ENCODE measurements around the gene PLEKHF1.

Gene PLEKHF1

GRCh38 chr19:29631450-29631849, 33.8 kb upstream of the PLEKHF1 start:
- no peak for DNase-seq
- in situ Hi-C loops (cut with MboI; ENCODE audit: low pct_unique_long_range_greater_than_20kb, low sequenced_read_pairs): no loop called here

GRCh38 chr19:29634002-29634401, 31.3 kb upstream of the PLEKHF1 start:
- DNase-seq: no peak
- in situ Hi-C loops (cut with MboI; ENCODE audit: low pct_unique_long_range_greater_than_20kb, low sequenced_read_pairs): no loop called here

GRCh38 chr19:29634423-29635130, 30.7 kb upstream of the PLEKHF1 start:
- in situ Hi-C loops (cut with MboI; ENCODE audit: low pct_unique_long_range_greater_than_20kb, low sequenced_read_pairs): no loop called here
- DNase-seq: no peak

GRCh38 chr19:29635963-29636362, 29.3 kb upstream of the PLEKHF1 start:
- in situ Hi-C loops (cut with MboI; ENCODE audit: low pct_unique_long_range_greater_than_20kb, low sequenced_read_pairs): no loop called here
- no peak for DNase-seq

GRCh38 chr19:29636553-29637360, 28.5 kb upstream of the PLEKHF1 start:
- in situ Hi-C loops (cut with MboI; ENCODE audit: low pct_unique_long_range_greater_than_20kb, low sequenced_read_pairs): no loop called here
- DNase-seq: no peak

- DNase-seq: no peak
- in situ Hi-C loops (cut with MboI; ENCODE audit: low pct_unique_long_range_greater_than_20kb, low sequenced_read_pairs): no loop called here
Measured at GRCh38 chr19:29639086-29639485, 26.2 kb upstream of the PLEKHF1 start.

- in situ Hi-C loops (cut with MboI; ENCODE audit: low pct_unique_long_range_greater_than_20kb, low sequenced_read_pairs): no loop called here
- no peak for DNase-seq
Measured at GRCh38 chr19:29640231-29640630, 25.0 kb upstream of the PLEKHF1 start.

GRCh38 chr19:29641597-29641996, 23.7 kb upstream of the PLEKHF1 start:
- in situ Hi-C loops (cut with MboI; ENCODE audit: low pct_unique_long_range_greater_than_20kb, low sequenced_read_pairs): no loop called here
- no peak for DNase-seq

- in situ Hi-C loops (cut with MboI; ENCODE audit: low pct_unique_long_range_greater_than_20kb, low sequenced_read_pairs): no loop called here
- DNase-seq: no peak
Measured at GRCh38 chr19:29643361-29643935, 21.8 kb upstream of the PLEKHF1 start.

GRCh38 chr19:29644210-29644609, 21.1 kb upstream of the PLEKHF1 start:
- in situ Hi-C loops (cut with MboI; ENCODE audit: low pct_unique_long_range_greater_than_20kb, low sequenced_read_pairs): no loop called here
- no peak for DNase-seq

GRCh38 chr19:29645491-29645867, 19.8 kb upstream of the PLEKHF1 start:
- in situ Hi-C loops (cut with MboI; ENCODE audit: low pct_unique_long_range_greater_than_20kb, low sequenced_read_pairs): no loop called here
- no peak for DNase-seq

GRCh38 chr19:29645911-29646310, 19.4 kb upstream of the PLEKHF1 start:
- DNase-seq: peak; percentile 87
- in situ Hi-C loops (cut with MboI; ENCODE audit: low pct_unique_long_range_greater_than_20kb, low sequenced_read_pairs): no loop called here

GRCh38 chr19:29650772-29651387, 14.4 kb upstream of the PLEKHF1 start:
- no peak for DNase-seq
- in situ Hi-C loops (cut with MboI; ENCODE audit: low pct_unique_long_range_greater_than_20kb, low sequenced_read_pairs): no loop called here

GRCh38 chr19:29651622-29652394, 13.5 kb upstream of the PLEKHF1 start:
- in situ Hi-C loops (cut with MboI; ENCODE audit: low pct_unique_long_range_greater_than_20kb, low sequenced_read_pairs): no loop called here
- no peak for DNase-seq

GRCh38 chr19:29653398-29653797, 11.9 kb upstream of the PLEKHF1 start:
- no peak for DNase-seq
- in situ Hi-C loops (cut with MboI; ENCODE audit: low pct_unique_long_range_greater_than_20kb, low sequenced_read_pairs): no loop called here

GRCh38 chr19:29655648-29656335, 9.5 kb upstream of the PLEKHF1 start:
- in situ Hi-C loops (cut with MboI; ENCODE audit: low pct_unique_long_range_greater_than_20kb, low sequenced_read_pairs): no loop called here
- no peak for DNase-seq

GRCh38 chr19:29658221-29658991, 6.9 kb upstream of the PLEKHF1 start:
- in situ Hi-C loops (cut with MboI; ENCODE audit: low pct_unique_long_range_greater_than_20kb, low sequenced_read_pairs): no loop called here
- DNase-seq: no peak

- DNase-seq: no peak
- in situ Hi-C loops (cut with MboI; ENCODE audit: low pct_unique_long_range_greater_than_20kb, low sequenced_read_pairs): no loop called here
Measured at GRCh38 chr19:29660835-29661234, 4.4 kb upstream of the PLEKHF1 start.
